WTC11 (cell line): ENCODE measurements around the gene KCNS3. TPM values are rescaled to one million over a fixed set of nuclear protein-coding genes. Genes with fewer than 3 reads are reported as not detected.

Experiments used
- ATAC-seq: fragments of 200-7000 bp; cut with Tn5 transposase; 2 replicates; pipeline ENCODE4 v1.10.0; 2021; ENCODE audit warnings: mild to moderate bottlenecking, moderate library complexity
- CTCF ChIA-PET: fragments of 300-600 bp; sonication (Branson Sonifier 250); formaldehyde crosslinking; loops from one replicate; lab custom pipeline; 2021; ENCODE audit warnings: antibody characterized with exemption; lab: Charles Lee
- POLR2A ChIA-PET: fragments of 350-600 bp; sonication (Branson Sonifier 250); formaldehyde crosslinking; loops from one replicate; lab custom pipeline; 2021; ENCODE audit warnings: antibody characterized with exemption; lab: Charles Lee
- DNase-seq: peaks from one replicate; pipeline ENCODE4 v3.0.0; 2021; ENCODE audit warnings: low spot score
- H3K27ac Mint-ChIP-seq: 2 replicates; pipeline ENCODE4 v1.8.0; 2021; ENCODE audit warnings: mixed read lengths
- H3K27me3 Mint-ChIP-seq: 2 replicates; pipeline ENCODE4 v1.8.0; 2021; ENCODE audit warnings: low read depth, mild to moderate bottlenecking, moderate library complexity, mixed read lengths
- H3K36me3 Mint-ChIP-seq: 2 replicates; pipeline ENCODE4 v1.8.0; 2021; ENCODE audit warnings: mixed read lengths
- H3K4me1 Mint-ChIP-seq: 2 replicates; pipeline ENCODE4 v1.8.0; 2022; ENCODE audit warnings: mixed read lengths
- H3K4me3 Mint-ChIP-seq: 2 replicates; pipeline ENCODE4 v1.8.0; 2021; ENCODE audit warnings: mild to moderate bottlenecking, moderate library complexity, mixed read lengths
- H3K9me3 Mint-ChIP-seq: 2 replicates; pipeline ENCODE4 v1.8.0; 2021; ENCODE audit warnings: mixed read lengths
- ATF2 ChIP-seq: sonication (generic); formaldehyde crosslinking; IDR thresholded peaks from 2 replicates; pipeline ENCODE4 v1.8.1; 2022; ENCODE audit warnings: low read depth, missing genetic modification reagents, borderline replicate concordance
- CBFB ChIP-seq: sonication (generic); formaldehyde crosslinking; IDR thresholded peaks from 2 replicates; pipeline ENCODE4 v1.8.1; 2022; ENCODE audit warnings: mild to moderate bottlenecking, low read depth, missing genetic modification reagents
- CTCF ChIP-seq: fragments of 200-600 bp; IDR thresholded peaks from 2 replicates; pipeline ENCODE4 v1.8.0; 2022; ENCODE audit warnings: antibody characterized with exemption
- E2F4 ChIP-seq: sonication (generic); formaldehyde crosslinking; IDR thresholded peaks from 2 replicates; pipeline ENCODE4 v1.8.1; 2022; ENCODE audit warnings: low read depth, mild to moderate bottlenecking, moderate library complexity, missing genetic modification reagents, borderline replicate concordance
- ELF4 ChIP-seq: sonication (generic); formaldehyde crosslinking; IDR thresholded peaks from 2 replicates; pipeline ENCODE4 v1.8.1; 2022; ENCODE audit warnings: low read depth, mild to moderate bottlenecking, moderate library complexity, missing genetic modification reagents
- EMX1 ChIP-seq: fragments of 250-450 bp; sonication (Bioruptor Pico); IDR thresholded peaks from 2 replicates; pipeline ENCODE4 v1.8.0; 2021; ENCODE audit warnings: mild to moderate bottlenecking
- ESRRA ChIP-seq: sonication (generic); formaldehyde crosslinking; IDR thresholded peaks from 2 replicates; pipeline ENCODE4 v1.8.1; 2022; ENCODE audit warnings: mild to moderate bottlenecking, missing genetic modification reagents, borderline replicate concordance
- ETV6 ChIP-seq: sonication (generic); formaldehyde crosslinking; IDR thresholded peaks from 2 replicates; pipeline ENCODE4 v1.8.1; 2022; ENCODE audit warnings: mild to moderate bottlenecking, missing genetic modification reagents
- FOXK1 ChIP-seq: sonication (generic); formaldehyde crosslinking; IDR thresholded peaks from 2 replicates; pipeline ENCODE4 v1.8.0; 2022; ENCODE audit warnings: mild to moderate bottlenecking, moderate library complexity, missing genetic modification reagents
- GRHL2 ChIP-seq: fragments of 250-450 bp; sonication (Bioruptor Pico); IDR thresholded peaks from 2 replicates; pipeline ENCODE4 v1.8.0; 2022; ENCODE audit warnings: mild to moderate bottlenecking, moderate library complexity; ENCODE audit not compliant: insufficient replicate concordance, severe bottlenecking
- IRF1 ChIP-seq: sonication (generic); formaldehyde crosslinking; IDR thresholded peaks from 2 replicates; pipeline ENCODE4 v1.8.0; 2023; ENCODE audit warnings: missing genetic modification reagents
- IRF2 ChIP-seq: sonication (generic); formaldehyde crosslinking; IDR thresholded peaks from 2 replicates; pipeline ENCODE4 v1.8.0; 2022; ENCODE audit warnings: low read depth, missing genetic modification reagents, borderline replicate concordance
- KAT7 ChIP-seq: sonication (generic); formaldehyde crosslinking; IDR thresholded peaks from 2 replicates; pipeline ENCODE4 v1.8.1; 2023; ENCODE audit warnings: missing genetic modification reagents, mild to moderate bottlenecking, borderline replicate concordance
- NR3C1 ChIP-seq: sonication (generic); formaldehyde crosslinking; conservative IDR thresholded peaks from 2 replicates; pipeline ENCODE4 v1.8.1; 2023; ENCODE audit warnings: low read depth, mild to moderate bottlenecking, missing genetic modification reagents
- PRDM15 ChIP-seq: sonication (generic); formaldehyde crosslinking; IDR thresholded peaks from 2 replicates; pipeline ENCODE4 v1.8.0; 2022; ENCODE audit warnings: missing genetic modification reagents
- SOX15 ChIP-seq: fragments of 250-450 bp; sonication (Bioruptor Pico); IDR thresholded peaks from 2 replicates; pipeline ENCODE4 v1.9.0; 2021; ENCODE audit warnings: mild to moderate bottlenecking
- SP1 ChIP-seq: sonication (generic); formaldehyde crosslinking; conservative IDR thresholded peaks from 2 replicates; pipeline ENCODE4 v1.8.1; 2022; ENCODE audit warnings: missing genetic modification reagents
- ZNF263 ChIP-seq: sonication (generic); formaldehyde crosslinking; IDR thresholded peaks from 2 replicates; pipeline ENCODE4 v1.8.1; 2022; ENCODE audit warnings: low read depth, mild to moderate bottlenecking, moderate library complexity, missing genetic modification reagents
- total RNA-seq: library from RNA; stranded (reverse); gene quantifications from 3 replicates; pipeline ENCODE4 v1.2.3, GENCODE V29; 2021

Gene KCNS3
- total RNA-seq, 1 experiment from 2014 or later: 25.2 TPM

- TF ChIP-seq GRHL2 (no peak), ELF4 (CRISPR knock-in tag) (no peak), ZNF263 (CRISPR knock-in tag) (no peak), PRDM15 (no peak), SOX15 (no peak)
These were observed 73.1 kb downstream of the KCNS3 start (continued) for GRCh38 chr2:17951563-17951962.

- ChIA-PET POLR2A (no interaction called here), CTCF (interaction anchor here (1.0 kb wide), 1 partner anchor 11 kb away, joined by 3 read pairs; no protein-coding TSS in a partner anchor)
- TF ChIP-seq E2F4: no peak
- no peak for TF ChIP-seq ETV6 (CRISPR knock-in tag)
- TF ChIP-seq NR3C1 (CRISPR knock-in tag): no peak
- TF ChIP-seq IRF1 (CRISPR knock-in tag): no peak
- no peak for TF ChIP-seq IRF2
- TF ChIP-seq FOXK1: no peak
- TF ChIP-seq ESRRA (CRISPR knock-in tag): no peak
- no peak for TF ChIP-seq EMX1
- TF ChIP-seq ATF2: no peak
- no peak for TF ChIP-seq PRDM15
- TF ChIP-seq CBFB (CRISPR knock-in tag): no peak
- no peak for TF ChIP-seq CTCF
- no peak for TF ChIP-seq SP1 (CRISPR knock-in tag)
- no peak for TF ChIP-seq KAT7 (CRISPR knock-in tag)
These were observed 80.1 kb downstream of the KCNS3 start for GRCh38 chr2:17958466-17959092.

More at GRCh38 chr2:17958466-17959092, 80.1 kb downstream of the KCNS3 start:
- Mint-ChIP-seq H3K27me3 (no peaks in the 10 kb centered on the region; the same call in 1 of the 2 replicates), H3K27ac (no peak overlapping the region), H3K4me1 (peaks cover 13% of the 10 kb centered on the region), H3K4me3 (no peak overlapping the region), H3K36me3 (no peaks in the 10 kb centered on the region), H3K9me3 (no peaks in the 10 kb centered on the region)
- DNase-seq (no peak), ATAC-seq (no peak)
